Measurements from ENCODE around the gene GSTT2B.
A peak's percentile ranks its signal among the peaks of the same experiment; 100 is the strongest.
"Not testable (repeated sequence)": the region's sequence is repeated elsewhere in the genome, so short reads cannot be mapped to it uniquely, and the experiment has no call there.

The GSTT2B gene

DNA sequence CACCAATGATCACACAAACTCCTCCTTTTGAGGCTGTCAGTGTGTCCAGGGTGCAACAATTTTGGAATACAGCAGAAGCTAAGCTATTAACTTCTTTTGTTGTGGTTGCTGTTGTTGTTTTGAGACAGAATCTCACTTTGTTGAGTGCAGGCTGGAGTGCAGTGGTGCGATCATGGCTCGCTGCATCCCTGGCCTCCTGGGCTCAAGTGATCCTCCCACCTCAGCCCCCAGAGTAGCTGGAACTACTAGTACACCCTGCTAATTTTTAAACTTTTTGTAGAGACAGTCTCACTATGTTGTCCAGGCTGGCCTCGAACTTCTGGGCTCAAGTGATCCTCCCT, 22.0 kb downstream of the GSTT2B start:
- no peak for DNase-seq

DNA sequence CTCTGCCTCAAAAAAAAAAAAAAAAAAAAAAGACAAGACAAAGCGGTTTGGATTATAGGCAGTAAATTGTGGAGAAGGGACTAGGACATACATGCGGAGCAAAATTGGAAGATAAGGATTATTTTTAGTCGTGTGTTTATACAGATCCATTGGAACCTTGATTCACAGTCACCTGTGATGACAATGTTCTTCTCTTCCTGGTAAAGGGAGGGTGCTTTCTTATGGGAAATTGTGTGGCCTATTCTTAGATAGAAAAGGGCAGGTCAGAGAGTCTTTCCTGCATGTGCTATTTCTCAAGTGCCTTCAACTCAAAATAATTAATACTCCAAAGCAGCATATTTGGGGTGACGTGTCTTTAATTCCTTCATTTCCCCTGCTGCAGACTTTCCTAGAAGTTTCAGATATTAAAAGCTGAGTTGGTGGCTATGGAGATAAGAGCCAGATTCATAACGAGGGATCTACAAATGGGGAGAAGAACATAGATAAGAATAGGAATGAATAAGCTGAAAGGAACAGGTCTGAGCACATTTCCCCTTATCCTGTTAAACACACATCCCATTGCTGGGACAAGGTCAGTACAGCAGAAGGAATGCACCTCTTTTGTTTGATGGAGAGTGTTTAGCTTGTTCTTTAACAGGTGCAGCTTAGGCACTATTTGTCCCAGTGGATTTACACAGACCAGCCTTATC, 22.5 kb downstream of the GSTT2B start:
- no peak for DNase-seq

DNA sequence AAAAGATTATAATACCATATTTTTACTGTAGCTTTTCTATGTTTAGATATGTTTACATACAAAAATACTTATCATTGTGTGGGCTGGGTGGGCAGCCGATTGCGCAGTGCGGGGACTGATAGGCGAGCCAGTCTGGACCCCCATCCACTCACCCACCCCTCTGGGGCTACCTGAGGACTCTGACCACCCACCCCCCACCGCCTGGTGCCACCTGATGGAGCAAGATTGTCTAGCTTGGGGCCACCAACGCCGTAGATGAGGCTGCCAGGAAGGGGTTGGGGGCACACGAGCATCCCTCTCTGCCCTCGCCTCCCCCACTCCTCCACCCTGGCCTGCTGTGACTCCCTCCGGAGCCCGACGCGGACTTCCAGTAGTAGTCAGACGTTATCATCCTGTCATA, 34.4 kb downstream of the GSTT2B start:
- no peak for DNase-seq

DNA sequence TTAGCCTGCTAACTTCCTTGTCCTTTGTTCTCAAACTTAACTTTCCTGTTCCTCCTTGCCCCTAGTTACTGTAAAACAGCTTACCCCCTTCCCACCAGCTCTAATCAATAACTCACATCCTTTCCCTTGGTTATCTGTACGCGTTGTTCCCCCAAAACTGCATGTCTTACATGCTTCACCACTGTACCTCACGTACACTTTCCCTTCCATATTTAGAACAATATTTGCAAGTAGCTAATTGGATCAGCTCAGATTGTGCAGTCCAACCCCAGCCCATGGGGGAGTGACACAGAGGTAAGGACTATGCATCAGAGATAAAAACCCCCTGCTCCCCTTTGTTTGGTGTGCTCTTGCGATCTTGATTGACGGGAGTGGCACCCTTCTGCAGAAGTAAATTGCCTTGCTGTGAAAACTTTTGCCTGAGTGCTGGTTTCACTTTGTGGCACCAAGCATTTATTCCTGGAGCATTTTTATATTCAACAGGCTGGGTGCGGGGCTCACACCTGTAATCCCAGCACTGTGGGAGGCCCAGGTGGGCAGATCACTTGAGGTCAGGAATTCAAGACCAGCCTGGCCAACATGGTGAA, 35.9 kb downstream of the GSTT2B start:
- DNase-seq, result no peak

DNA sequence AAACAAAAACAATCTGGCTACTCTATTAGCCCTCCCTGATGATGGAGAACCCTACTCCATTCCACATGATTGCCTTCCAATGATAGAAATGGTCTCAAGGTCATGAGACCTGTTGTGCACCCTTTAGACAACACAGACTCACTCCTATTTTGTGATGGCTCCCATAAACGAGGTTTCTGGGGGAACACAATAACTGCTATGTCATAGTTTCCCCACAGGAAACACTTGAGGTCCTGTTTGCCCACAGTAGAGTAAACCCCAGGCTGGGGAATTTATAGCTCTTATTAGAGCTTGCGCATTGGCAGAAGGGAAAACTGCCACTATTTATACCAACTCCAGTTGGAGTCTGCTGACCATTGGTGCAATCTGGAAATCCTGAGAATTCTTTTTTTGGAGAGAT, 38.1 kb downstream of the GSTT2B start:
- DNase-seq, result no peak

DNA sequence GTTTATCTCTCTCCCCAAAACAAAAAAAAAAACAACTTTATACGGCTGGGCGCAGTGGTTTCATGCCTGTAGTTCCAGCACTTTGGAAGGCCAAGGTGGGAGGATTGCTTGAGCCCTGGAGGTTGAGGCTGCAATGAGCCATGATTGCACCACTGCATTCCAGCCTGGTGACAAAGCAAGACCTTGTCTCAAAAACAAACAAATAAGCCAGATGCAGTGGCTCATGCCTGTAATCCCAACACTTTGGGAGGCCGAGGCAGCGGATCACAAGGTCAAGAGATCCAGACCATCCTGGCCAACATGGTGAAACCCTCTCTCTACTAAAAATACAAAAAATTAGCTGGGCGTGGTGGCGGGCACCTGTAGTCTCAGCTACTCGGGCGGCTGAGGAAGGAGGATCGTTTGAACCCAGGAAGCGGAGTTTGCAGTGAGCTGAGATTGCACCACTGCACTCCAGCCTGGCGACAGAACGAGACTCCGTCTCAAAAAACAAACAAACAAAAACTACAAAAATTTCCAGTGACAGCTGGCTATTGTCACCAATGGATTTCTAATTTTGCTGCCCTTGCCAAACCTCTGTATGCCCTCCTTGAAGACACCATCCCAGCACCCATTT, 39.3 kb downstream of the GSTT2B start:
- DNase-seq, result not testable (repeated sequence)

DNA sequence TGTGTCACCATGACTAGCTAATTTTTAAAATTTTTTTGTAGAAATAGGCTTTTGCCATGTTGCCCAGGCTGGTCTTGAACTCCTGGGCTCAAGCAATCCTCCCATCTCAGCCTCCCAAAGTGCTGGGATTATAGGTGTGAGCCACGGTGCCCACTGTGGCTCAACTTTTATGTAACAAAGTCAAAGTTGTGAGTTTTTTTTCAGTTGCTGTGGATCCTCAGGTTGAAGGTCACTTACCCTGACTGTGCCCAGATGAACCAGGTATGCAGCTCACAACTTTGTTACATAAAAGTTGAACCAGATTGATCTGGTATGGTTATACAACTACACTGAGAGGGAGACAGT, 40.8 kb downstream of the GSTT2B start:
- DNase-seq, result not testable (repeated sequence)

DNA sequence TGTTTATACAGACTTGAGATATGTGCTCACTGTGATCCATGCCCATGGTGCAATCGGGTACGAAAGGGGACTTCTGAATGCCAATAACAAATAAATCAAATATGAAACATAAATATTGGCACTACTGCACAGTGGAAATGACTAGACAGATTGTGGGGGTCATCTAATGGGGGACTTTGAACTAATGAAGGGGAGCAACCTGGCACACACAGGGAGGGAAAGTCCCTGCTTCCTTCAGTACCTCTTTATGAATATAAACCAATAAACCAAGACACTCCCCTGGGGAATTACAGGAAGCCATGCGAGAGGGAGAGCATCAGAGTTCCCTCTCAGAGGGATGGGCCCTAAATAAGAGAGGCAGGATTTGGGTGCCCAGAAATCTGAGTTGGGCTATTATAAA, 45.7 kb downstream of the GSTT2B start:
- no peak for DNase-seq

DNA sequence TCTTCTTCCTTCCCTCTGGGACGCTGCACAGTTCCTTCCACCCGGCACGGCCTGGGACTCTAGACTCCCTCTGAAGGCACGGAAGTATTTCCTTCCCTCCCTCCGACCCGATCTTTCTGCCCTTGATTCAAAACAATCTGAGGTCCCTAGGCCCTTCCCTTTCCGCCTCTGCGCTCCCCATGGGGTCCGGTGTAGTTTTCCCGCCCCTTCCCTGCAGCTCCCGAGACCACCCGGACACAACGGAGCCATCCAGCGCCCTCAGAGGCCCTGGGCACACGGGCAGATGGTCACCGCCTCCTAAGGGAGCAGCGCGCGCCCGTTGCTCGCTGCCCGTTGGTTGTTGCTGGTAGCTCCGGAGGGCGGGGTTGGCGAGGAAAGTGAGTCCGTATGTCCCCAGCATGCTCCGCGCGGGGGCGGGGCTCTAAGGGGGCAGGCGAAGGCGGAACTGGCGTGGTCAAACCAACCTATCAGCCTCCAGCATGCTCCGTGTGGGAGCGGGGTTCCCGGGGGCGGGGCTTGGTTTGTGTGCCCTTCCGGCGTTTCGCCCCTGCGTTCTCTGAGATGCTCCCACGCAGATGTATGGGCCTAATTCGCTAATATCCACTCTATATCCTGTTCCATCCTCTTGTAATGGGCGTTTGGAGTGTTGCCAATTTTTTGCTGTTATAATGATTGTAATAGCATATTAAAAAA, 47.2 kb downstream of the GSTT2B start:
- peak; percentile 100 for DNase-seq

DNA sequence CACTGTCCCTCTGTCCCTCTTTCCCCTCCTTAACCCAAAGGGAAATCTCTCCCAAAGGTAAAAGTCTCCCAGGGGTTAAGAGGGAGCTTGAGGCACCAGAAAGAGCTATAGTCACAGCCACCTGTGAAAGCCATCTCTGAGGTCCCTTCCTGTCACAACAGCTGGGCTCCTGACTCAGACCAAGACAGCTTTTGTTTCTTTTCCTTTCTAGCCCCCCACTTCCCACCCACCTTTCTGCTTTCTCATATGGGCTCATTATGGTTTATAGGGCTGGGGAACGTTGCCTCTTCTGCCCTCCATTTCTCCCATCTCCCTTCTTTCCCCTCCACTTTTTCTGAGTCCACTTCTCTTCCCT, 47.7 kb downstream of the GSTT2B start:
- peak; percentile 19 for DNase-seq

DNA sequence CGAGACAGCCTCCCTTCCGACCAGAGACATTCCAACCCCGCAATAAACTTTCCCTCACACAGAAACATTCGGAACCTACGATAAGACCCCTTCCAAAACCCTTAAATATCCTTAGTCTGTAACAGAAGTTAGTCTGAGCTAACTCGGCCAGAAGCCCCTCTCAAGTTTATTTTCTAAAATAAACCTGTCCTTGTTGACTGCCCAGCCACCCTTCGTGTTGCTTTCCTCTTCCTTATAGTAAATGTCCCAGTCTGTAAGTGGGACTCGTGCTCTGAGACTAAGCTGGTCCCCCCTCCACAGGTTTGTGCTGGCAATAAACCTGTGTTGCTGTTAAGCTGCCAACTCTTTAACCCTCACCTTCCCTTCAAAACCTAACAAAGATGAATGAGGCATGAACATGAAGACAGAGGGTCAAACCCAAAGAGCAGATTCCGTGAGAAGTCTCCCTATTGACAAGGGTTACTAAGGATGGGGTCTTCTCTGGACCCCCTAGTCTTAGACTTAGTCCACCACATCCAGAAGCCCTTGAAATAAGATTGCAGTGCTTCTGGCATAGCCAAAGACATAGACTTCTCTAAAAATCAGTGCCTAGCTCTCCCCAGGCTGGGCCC, 48.6 kb downstream of the GSTT2B start:
- no peak for DNase-seq

DNA sequence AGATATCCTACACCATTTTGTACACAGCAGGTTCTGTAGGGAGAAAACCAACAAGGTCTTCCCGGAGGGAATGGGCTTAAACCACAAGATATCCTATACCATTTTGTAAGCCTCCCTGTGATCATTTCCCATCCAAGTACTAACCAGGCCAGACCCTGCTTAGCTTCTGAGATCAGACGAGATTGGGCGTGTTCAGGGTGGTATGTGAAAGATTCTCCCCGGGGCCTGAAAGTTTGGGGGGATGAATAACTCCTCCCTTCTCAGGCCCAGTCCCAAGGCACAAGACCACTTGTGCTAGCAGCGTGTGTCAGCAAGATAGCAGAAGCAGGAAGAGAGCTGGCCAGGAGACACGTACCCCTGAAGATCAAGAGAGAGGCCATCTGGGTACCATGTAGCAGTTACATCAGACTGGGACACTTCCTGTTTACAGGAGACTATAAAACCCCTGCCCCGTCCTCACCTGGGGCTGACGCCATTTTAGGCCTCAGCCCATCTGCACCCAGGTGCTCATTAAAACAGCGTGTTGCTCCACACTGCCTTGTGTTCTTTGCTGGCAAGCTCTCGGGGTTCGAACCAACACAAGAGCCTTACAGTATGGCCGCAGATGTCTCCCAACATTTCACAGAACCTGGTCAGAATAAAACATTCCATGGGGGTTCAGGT, 49.5 kb downstream of the GSTT2B start:
- no peak for DNase-seq

DNA sequence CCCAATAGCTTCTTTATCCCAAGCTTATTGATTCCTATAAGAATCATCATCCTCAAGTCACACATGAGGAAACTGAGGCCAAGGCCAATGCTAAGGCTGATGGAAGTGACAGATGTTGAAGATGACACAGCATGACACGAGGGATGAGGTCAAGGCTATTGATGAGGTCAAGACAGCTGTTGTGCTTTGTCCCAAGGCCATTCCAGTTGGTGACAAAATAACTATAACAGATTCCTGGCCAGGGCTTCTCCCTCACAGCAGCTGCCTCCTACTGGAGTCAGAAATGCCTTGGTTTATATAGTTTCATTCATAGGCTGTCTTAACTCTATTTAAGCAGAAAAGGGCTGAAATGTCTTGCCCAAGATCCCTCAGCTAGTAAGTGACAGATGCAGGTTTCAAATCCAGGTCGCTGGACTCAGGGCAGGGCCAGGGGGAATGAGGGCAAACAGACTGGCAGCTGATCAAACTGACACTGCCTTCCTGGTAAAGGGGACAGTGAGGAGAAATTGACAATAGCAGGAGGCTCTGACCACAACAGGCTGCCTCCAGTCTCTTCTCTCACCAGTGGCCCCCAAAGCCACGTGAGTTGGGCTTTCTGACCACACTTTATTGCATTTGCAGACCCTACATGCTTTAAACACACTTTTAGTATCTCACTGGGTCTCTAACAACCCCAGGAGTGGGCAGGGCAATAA, 50.4 kb downstream of the GSTT2B start:
- DNase-seq, result no peak

DNA sequence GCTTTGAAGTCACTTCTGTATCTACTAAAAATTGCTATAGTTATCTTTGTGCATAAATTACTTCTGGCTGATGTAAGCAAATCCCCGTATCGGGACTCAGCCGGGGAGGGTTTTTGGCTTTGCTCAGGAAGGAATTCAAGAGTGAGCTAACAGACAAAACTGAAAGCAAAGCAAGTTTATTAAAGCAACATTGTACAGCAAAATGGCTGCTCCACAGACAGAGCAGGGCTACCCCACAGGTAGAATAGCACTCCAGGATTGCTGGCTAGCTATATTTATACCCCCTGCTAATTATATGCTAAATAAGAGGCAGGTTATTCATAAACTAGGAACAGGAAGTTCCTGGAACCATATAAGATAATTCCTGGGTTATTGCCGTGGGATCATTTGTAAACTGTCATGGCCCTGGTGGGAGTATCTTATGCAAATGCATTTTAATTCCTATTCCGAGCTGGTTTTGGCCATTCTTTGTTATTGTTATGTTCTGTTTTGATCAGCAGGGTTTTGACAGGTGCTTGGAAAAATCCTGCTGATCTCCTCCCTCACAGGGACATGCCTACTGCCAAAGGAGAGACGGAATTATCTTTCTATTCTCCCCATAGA, 51.6 kb downstream of the GSTT2B start:
- DNase-seq, result no peak

DNA sequence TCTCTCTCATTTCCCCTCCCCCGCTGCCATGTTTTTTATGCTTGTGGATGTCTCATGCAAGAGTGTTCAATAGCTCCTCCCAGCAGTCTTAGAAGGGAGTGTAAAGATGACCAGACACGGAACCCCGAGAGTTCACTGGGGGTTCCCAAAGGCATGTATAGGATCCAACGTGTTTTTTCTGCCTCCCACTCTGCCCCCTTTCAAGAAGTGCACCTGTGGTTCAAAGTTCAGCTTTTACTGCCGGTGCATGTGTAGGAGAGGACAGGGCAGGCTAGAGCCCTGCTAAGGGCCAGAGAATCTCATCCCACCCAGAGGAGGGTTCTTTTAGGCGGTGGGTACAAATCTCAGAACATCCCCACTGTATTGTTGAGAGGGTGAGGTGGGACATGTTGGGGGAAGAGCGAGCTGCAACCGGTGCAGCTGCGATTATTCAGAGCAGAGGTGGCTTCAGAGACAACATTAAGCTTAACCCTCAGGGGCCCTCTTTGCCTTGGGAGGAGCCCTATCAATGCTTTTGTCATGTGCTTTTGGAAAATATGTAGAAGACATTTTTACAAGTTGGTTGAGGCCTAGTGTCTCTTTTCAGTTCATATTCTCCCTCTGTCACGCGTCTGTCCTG, 52.3 kb downstream of the GSTT2B start:
- DNase-seq, result no peak

DNA sequence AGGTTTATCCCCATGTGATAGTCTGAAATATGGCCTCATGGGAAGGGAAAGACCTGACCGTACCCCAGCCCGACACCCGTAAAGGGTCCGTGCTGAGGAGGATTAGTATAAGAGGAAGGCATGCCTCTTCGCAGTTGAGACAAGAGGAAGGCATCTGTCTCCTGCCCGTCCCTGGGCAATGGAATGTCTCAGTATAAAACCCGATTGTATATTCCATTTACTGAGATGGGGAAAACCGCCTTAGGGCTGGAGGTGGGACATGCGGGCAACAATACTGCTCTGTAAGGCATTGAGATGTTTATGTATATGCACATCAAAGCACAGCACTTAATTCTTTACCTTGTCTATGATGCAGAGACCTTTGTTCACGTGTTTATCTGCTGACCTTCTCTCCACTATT, 53.6 kb downstream of the GSTT2B start:
- not testable (repeated sequence) for DNase-seq

Measured in activated naive CD4-positive, alpha-beta T cell treated with Interleukin-2 at 50 U/mL for 16 hours (primary cell).